ENCODE measurements around the gene DOCK7.

The DOCK7 gene

DNA sequence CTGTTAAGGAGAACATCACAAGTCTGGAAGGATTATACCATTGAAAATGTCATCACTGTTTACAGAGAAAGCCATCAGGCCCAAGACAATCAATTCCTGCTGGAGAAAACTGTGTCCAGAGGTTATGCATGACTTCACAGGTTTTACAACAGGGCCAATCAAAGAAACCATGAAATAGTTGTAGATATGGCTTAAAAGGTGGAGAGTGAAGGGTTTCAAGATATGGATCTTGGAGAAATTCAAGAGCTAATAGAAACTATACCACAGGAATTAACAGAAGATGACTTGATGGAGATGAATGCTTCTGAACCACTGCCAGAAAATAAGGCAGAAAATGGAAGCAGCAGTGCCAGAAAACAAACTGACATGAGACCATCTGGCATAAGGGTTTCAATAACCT, 221.1 kb downstream of the DOCK7 start:
- Histone ChIP-seq H3F3A (ENCODE audit: low read depth) (no peaks in the 10 kb centered on the region), H4K20me1 (ENCODE audit: insufficient read depth, low read length, poor library complexity, severe bottlenecking) (no peaks in the 10 kb centered on the region), H3K4me2 (ENCODE audit: low read depth, low read length, poor library complexity, severe bottlenecking) (no peak overlapping the region), H3K9me3 (ENCODE audit: insufficient read depth, low read depth, low read length) (no peaks in the 10 kb centered on the region), H3K9me2 (replicated peaks; ENCODE audit: low read depth, low read length) (no peaks in the 10 kb centered on the region), H3K9ac (ENCODE audit: low read depth, low read length, poor library complexity, severe bottlenecking) (no peak overlapping the region), H3K36me3 (ENCODE audit: insufficient read depth, low read length) (peaks cover 23% of the 10 kb centered on the region), H3K4me3 (ENCODE audit: low read length, poor library complexity, severe bottlenecking) (no peak overlapping the region), H3K79me2 (ENCODE audit: insufficient read depth, low read length) (no peaks in the 10 kb centered on the region), H3K27me3 (ENCODE audit: insufficient read depth, low read length, poor library complexity, severe bottlenecking) (no peaks in the 10 kb centered on the region), H3K4me1 (ENCODE audit: insufficient read depth, low read length, poor library complexity, severe bottlenecking) (no peaks in the 10 kb centered on the region), H2AFZ (ENCODE audit: low read length) (no peak overlapping the region)
- no peak for TF ChIP-seq EZH2phosphoT487 (IDR thresholded peaks at IDR 0.05; ENCODE audit: borderline replicate concordance)
- TF ChIP-seq, protein P1, sequence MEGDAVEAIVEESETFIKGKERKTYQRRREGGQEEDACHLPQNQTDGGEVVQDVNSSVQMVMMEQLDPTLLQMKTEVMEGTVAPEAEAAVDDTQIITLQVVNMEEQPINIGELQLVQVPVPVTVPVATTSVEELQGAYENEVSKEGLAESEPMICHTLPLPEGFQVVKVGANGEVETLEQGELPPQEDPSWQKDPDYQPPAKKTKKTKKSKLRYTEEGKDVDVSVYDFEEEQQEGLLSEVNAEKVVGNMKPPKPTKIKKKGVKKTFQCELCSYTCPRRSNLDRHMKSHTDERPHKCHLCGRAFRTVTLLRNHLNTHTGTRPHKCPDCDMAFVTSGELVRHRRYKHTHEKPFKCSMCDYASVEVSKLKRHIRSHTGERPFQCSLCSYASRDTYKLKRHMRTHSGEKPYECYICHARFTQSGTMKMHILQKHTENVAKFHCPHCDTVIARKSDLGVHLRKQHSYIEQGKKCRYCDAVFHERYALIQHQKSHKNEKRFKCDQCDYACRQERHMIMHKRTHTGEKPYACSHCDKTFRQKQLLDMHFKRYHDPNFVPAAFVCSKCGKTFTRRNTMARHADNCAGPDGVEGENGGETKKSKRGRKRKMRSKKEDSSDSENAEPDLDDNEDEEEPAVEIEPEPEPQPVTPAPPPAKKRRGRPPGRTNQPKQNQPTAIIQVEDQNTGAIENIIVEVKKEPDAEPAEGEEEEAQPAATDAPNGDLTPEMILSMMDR (conservative IDR thresholded peaks at IDR 0.05; ENCODE audit: low read length): no peak

DNA sequence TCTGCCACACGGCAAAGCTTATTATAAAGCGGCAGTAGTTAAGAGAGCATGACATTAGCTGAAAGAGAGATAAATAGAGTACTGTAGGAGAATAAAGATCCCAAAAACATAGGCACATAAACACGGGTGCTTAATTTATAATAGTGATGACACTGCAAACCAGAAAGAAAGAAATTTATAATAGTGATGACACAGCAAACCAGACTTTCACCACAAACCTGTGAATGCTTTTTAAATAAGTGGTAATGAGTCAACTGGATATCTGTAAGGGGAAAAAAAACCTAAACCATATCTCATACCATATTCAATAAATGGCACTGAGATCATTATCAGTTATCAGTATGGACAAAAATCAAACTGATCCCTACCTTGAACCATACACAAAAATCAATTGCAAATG, 225.8 kb downstream of the DOCK7 start:
- Histone ChIP-seq H3K36me3 (ENCODE audit: insufficient read depth, low read length) (peaks cover 17% of the 10 kb centered on the region), H3K4me3 (ENCODE audit: low read length, poor library complexity, severe bottlenecking) (no peak overlapping the region), H3F3A (ENCODE audit: low read depth) (no peaks in the 10 kb centered on the region), H3K27me3 (ENCODE audit: insufficient read depth, low read length, poor library complexity, severe bottlenecking) (no peaks in the 10 kb centered on the region), H3K4me1 (ENCODE audit: insufficient read depth, low read length, poor library complexity, severe bottlenecking) (no peaks in the 10 kb centered on the region), H3K9me2 (replicated peaks; ENCODE audit: low read depth, low read length) (no peaks in the 10 kb centered on the region), H3K4me2 (ENCODE audit: low read depth, low read length, poor library complexity, severe bottlenecking) (no peak overlapping the region), H4K20me1 (ENCODE audit: insufficient read depth, low read length, poor library complexity, severe bottlenecking) (no peaks in the 10 kb centered on the region), H3K9me3 (ENCODE audit: insufficient read depth, low read depth, low read length) (no peaks in the 10 kb centered on the region), H3K9ac (ENCODE audit: low read depth, low read length, poor library complexity, severe bottlenecking) (no peak overlapping the region), H3K79me2 (ENCODE audit: insufficient read depth, low read length) (no peaks in the 10 kb centered on the region), H2AFZ (ENCODE audit: low read length) (no peak overlapping the region)
- TF ChIP-seq, protein P1 (conservative IDR thresholded peaks at IDR 0.05; ENCODE audit: low read length): no peak
- no peak for TF ChIP-seq EZH2phosphoT487 (IDR thresholded peaks at IDR 0.05; ENCODE audit: borderline replicate concordance)

DNA sequence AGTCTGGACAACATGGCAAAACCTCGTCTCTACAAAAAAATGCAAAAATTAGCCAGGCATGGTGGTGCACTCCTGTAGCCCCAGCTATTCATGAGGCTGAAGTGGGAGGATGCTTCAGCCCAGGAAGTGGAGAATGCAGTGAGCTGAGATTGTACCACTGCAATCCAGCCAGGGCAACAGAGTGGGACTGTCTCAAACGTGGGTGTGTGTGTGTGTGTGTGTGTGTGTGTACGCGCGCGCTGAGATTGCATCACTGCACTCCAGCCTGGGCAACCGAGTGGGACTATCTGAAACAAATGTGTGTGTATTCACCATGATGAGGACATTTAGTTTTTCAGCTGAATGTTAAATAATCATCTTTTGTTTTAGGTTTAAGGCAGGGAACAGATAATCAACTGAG, 230.2 kb downstream of the DOCK7 start:
- TF ChIP-seq, protein P1 (conservative IDR thresholded peaks at IDR 0.05; ENCODE audit: low read length): no peak
- TF ChIP-seq EZH2phosphoT487 (IDR thresholded peaks at IDR 0.05; ENCODE audit: borderline replicate concordance): no peak
- no peaks in the 10 kb centered on the region for H3F3A ChIP-seq (ENCODE audit: low read depth)
- no peaks in the 10 kb centered on the region for H3K79me2 ChIP-seq (ENCODE audit: insufficient read depth, low read length)
- H3K9me3 ChIP-seq (ENCODE audit: insufficient read depth, low read depth, low read length): no peaks in the 10 kb centered on the region
- H4K20me1 ChIP-seq (ENCODE audit: insufficient read depth, low read length, poor library complexity, severe bottlenecking): no peaks in the 10 kb centered on the region
- no peaks in the 10 kb centered on the region for H3K27me3 ChIP-seq (ENCODE audit: insufficient read depth, low read length, poor library complexity, severe bottlenecking)
- H3K4me1 ChIP-seq (ENCODE audit: insufficient read depth, low read length, poor library complexity, severe bottlenecking): no peaks in the 10 kb centered on the region
- H3K9me2 ChIP-seq (replicated peaks; ENCODE audit: low read depth, low read length): no peaks in the 10 kb centered on the region
- no peak overlapping the region for H2AFZ ChIP-seq (ENCODE audit: low read length)
- no peak overlapping the region for H3K4me3 ChIP-seq (ENCODE audit: low read length, poor library complexity, severe bottlenecking)
- no peak overlapping the region for H3K4me2 ChIP-seq (ENCODE audit: low read depth, low read length, poor library complexity, severe bottlenecking)
- H3K36me3 ChIP-seq (ENCODE audit: insufficient read depth, low read length): peaks cover 26% of the 10 kb centered on the region; the same call in 1 of the 2 replicates
- no peak overlapping the region for H3K9ac ChIP-seq (ENCODE audit: low read depth, low read length, poor library complexity, severe bottlenecking)
